ENCODE data around the gene IRX3. TPM values are rescaled to one million over a fixed set of nuclear protein-coding genes. Genes with fewer than 3 reads are reported as not detected.

The IRX3 gene
- 10 to 100 TPM in 1 of 2 donors, 1 to 10 TPM in 1; 7.9 to 13.0 TPM for total RNA-seq

DNA sequence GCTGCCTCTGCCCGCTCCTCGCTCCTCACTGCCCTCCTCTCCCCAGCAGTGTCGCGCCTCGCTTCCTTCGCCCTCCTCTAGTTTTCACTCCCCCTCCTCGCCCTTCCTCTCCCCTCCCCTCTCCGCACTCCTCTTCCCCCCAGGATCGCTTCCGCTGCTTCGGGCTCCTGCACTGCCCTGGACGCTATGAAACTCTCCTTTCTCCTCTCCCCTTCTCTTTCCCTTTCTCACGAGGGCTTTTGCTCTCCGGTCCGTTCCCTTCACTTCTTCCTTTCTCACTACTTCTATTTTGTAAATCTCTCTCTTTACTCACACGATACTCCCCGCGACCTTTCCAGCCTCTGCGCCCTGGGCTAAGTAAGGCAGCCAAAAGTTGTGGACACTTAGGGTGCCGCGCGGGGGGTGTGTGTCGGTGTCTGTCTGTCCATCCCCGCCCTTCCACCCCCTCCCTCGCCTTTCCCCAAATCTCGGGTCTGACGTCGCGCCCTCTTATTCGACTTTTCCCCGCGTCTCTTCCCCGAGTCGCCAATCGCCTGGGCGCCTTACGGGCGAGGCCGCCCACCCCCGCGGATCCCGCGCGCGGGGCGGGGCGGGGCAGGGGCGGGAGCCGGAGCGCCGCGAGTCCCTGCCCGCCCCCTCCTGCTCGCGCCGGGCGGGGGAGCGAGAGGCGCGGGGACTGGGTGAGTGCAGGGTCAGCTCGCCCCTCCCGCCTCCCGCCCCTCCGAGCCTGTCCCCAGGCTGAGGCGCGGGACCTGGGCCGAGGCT is at the start of gene IRX3:
TSS of gene IRX3 (minus strand) at position 422 of the 765 bp plus-strand sequence. CDS start 737 bp downstream, outside the sequence.

